Measurements from ENCODE around the gene MOB3C.

GRCh38 chr1:46621930-46622329 is 5.3 kb upstream of the MOB3C start:
- TF ChIP-seq, protein P1, sequence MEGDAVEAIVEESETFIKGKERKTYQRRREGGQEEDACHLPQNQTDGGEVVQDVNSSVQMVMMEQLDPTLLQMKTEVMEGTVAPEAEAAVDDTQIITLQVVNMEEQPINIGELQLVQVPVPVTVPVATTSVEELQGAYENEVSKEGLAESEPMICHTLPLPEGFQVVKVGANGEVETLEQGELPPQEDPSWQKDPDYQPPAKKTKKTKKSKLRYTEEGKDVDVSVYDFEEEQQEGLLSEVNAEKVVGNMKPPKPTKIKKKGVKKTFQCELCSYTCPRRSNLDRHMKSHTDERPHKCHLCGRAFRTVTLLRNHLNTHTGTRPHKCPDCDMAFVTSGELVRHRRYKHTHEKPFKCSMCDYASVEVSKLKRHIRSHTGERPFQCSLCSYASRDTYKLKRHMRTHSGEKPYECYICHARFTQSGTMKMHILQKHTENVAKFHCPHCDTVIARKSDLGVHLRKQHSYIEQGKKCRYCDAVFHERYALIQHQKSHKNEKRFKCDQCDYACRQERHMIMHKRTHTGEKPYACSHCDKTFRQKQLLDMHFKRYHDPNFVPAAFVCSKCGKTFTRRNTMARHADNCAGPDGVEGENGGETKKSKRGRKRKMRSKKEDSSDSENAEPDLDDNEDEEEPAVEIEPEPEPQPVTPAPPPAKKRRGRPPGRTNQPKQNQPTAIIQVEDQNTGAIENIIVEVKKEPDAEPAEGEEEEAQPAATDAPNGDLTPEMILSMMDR (IDR thresholded peaks at IDR 0.05; ENCODE audit: low read length): no peak
- no peak for TF ChIP-seq EZH2 (optimal IDR thresholded peaks at IDR 0.05; ENCODE audit: low read depth, low read length)
